IMR-90 (cell line): Measurements from ENCODE around the gene MTCL1.

Experiments
- CEBPB ChIP-seq: IDR thresholded peaks from 2 replicates; pipeline ENCODE4 v1.6.1; 2012; ENCODE audit warnings: low read depth, low read length, improper control_type of control experiment
- CHD1 ChIP-seq: IDR thresholded peaks from 2 replicates; pipeline ENCODE4 v1.6.1; 2012; ENCODE audit warnings: low read depth, low read length, improper control_type of control experiment
- FOS ChIP-seq: fragments of 150-350 bp; IDR thresholded peaks from 2 replicates; pipeline ENCODE4 v1.6.1; 2016; ENCODE audit warnings: low read depth, low read length
- MAFK ChIP-seq: IDR thresholded peaks from 2 replicates; pipeline ENCODE4 v1.6.1; 2012; ENCODE audit warnings: low read depth, low read length, improper control_type of control experiment
- MAZ ChIP-seq: IDR thresholded peaks from 2 replicates; pipeline ENCODE4 v1.6.1; 2012; ENCODE audit warnings: low read depth, mild to moderate bottlenecking, low read length, improper control_type of control experiment, moderate library complexity, borderline replicate concordance
- MXI1 ChIP-seq: IDR thresholded peaks from 2 replicates; pipeline ENCODE4 v1.6.1; 2012; ENCODE audit warnings: low read depth, mild to moderate bottlenecking, low read length, moderate library complexity, borderline replicate concordance
- NFE2L2 ChIP-seq: fragments of 150-350 bp; IDR thresholded peaks from 2 replicates; pipeline ENCODE4 v1.6.1; 2016; ENCODE audit warnings: low read depth, mild to moderate bottlenecking, low read length
- POLR2A ChIP-seq: IDR thresholded peaks from 2 replicates; pipeline ENCODE4 v1.6.1; 2012; ENCODE audit warnings: mild to moderate bottlenecking, low read depth, low read length
- RAD21 ChIP-seq: IDR thresholded peaks from 2 replicates; pipeline ENCODE4 v1.6.1; 2012; ENCODE audit warnings: low read length, improper control_type of control experiment
- RCOR1 ChIP-seq: IDR thresholded peaks from 2 replicates; pipeline ENCODE4 v1.6.1; 2012; ENCODE audit warnings: mild to moderate bottlenecking, low read length, improper control_type of control experiment; ENCODE audit not compliant: insufficient replicate concordance
- RFX5 ChIP-seq: IDR thresholded peaks from 2 replicates; pipeline ENCODE4 v1.8.0; 2012; ENCODE audit warnings: low read depth, mild to moderate bottlenecking, low read length, moderate library complexity
- SMC3 ChIP-seq: fragments of 150-350 bp; IDR thresholded peaks from 2 replicates; pipeline ENCODE4 v1.6.1; 2016; ENCODE audit warnings: low read depth, mild to moderate bottlenecking, antibody characterized with exemption, low read length, moderate library complexity
- TF ChIP-seq, protein P1 (sequence below): conservative IDR thresholded peaks from 2 replicates; pipeline ENCODE4 v1.5.1; 2012; ENCODE audit warnings: mild to moderate bottlenecking, low read depth, low read length, improper control_type of control experiment
- TF ChIP-seq, protein P2 (sequence below): fragments of 150-350 bp; IDR thresholded peaks from 2 replicates; pipeline ENCODE4 v1.6.1; 2017; ENCODE audit warnings: mild to moderate bottlenecking, antibody characterized with exemption, low read length, low read depth

DNA sequence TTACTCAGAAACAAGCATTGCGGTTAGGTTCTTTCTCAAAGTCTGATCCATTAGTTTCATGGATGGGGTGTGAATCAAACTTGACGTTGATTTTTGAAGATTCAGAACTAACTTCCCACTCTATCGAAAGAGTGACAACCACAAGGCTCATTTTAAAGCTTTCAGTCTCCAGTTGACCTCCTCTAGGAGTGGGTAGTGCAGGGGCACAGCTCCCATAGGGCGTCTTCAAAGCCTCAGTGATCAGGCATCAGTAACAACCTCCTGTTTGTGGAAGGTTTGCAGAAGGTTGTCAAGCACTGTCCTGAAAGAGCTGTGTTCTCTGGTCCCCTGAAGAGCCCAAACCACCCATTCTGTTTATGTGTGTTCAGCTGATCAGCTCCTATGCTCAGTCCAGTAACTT lies 10.2 kb downstream of the MTCL1 start:
- TF ChIP-seq POLR2A (no peak), CEBPB (no peak), MAFK (no peak), SMC3 (no peak), MXI1 (no peak), MAZ (no peak), RFX5 (no peak), FOS (no peak), RCOR1 (no peak), CHD1 (no peak), NFE2L2 (no peak), RAD21 (no peak)
- TF ChIP-seq, protein P1, sequence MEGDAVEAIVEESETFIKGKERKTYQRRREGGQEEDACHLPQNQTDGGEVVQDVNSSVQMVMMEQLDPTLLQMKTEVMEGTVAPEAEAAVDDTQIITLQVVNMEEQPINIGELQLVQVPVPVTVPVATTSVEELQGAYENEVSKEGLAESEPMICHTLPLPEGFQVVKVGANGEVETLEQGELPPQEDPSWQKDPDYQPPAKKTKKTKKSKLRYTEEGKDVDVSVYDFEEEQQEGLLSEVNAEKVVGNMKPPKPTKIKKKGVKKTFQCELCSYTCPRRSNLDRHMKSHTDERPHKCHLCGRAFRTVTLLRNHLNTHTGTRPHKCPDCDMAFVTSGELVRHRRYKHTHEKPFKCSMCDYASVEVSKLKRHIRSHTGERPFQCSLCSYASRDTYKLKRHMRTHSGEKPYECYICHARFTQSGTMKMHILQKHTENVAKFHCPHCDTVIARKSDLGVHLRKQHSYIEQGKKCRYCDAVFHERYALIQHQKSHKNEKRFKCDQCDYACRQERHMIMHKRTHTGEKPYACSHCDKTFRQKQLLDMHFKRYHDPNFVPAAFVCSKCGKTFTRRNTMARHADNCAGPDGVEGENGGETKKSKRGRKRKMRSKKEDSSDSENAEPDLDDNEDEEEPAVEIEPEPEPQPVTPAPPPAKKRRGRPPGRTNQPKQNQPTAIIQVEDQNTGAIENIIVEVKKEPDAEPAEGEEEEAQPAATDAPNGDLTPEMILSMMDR = no peak
- TF ChIP-seq, protein P2, sequence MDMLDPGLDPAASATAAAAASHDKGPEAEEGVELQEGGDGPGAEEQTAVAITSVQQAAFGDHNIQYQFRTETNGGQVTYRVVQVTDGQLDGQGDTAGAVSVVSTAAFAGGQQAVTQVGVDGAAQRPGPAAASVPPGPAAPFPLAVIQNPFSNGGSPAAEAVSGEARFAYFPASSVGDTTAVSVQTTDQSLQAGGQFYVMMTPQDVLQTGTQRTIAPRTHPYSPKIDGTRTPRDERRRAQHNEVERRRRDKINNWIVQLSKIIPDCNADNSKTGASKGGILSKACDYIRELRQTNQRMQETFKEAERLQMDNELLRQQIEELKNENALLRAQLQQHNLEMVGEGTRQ = no peak
